Endothelial cell of umbilical vein (primary cell): ENCODE results near the gene LGALS7B. TPM values are rescaled to one million over a fixed set of nuclear protein-coding genes. Genes with fewer than 3 reads are reported as not detected.
"Not testable (repeated sequence)": the region's sequence is repeated elsewhere in the genome, so short reads cannot be mapped to it uniquely, and the experiment has no call there.

Source experiments
- BruUV-seq: library from RNA; stranded (reverse); fragments of 400-500 nt; replicated peaks from 2 replicates; lab custom pipeline; 2021; lab: Mats Ljungman, UMichigan
- CTCF ChIA-PET: fragments of 300-600, 350-600 bp; sonication (Branson Sonifier 250); formaldehyde crosslinking; loops from one replicate; lab custom pipeline; 2021; ENCODE audit warnings: antibody characterized with exemption, inconsistent platforms; lab: Charles Lee
- POLR2A ChIA-PET: fragments of 300-600, 350-600 bp; sonication (Branson Sonifier 250); formaldehyde crosslinking; loops from one replicate; lab custom pipeline; 2021; ENCODE audit warnings: antibody characterized with exemption, inconsistent platforms; lab: Charles Lee
- DNase-seq: peaks from one replicate; pipeline ENCODE4 v3.0.0-alpha.2; 2011; ENCODE audit warnings: low read depth, low spot score
- FAIRE-seq: peaks from 2 replicates; lab custom pipeline; 2011; peaks lifted over from hg19 to GRCh38; lab: Jason Lieb, UNC
- H2AFZ ChIP-seq: 2 replicates; pipeline ENCODE4 v1.6.0; 2012; ENCODE audit warnings: low read depth, low read length, control low read depth, inconsistent platforms
- H3K27ac ChIP-seq: 2 replicates; pipeline ENCODE4 v1.5.1; 2011; ENCODE audit warnings: low read depth, mild to moderate bottlenecking, control low read depth, low read length, moderate library complexity; ENCODE audit not compliant: insufficient read depth
- H3K27me3 ChIP-seq, 2 experiments: 2 replicates each; pipeline versions ENCODE4 v1.6.0 to v1.6.1; 2011; ENCODE audit warnings: low read length in 2 of 2, mixed read lengths in 1 of 2; ENCODE audit not compliant: control insufficient read depth in 2 of 2, insufficient read depth in 2 of 2
- H3K36me3 ChIP-seq, 2 experiments: 2 replicates in 1 of 2; 3 replicates in 1 of 2; pipeline ENCODE4 v1.5.1; 2011; ENCODE audit warnings: low read length in 2 of 2, mild to moderate bottlenecking in 1 of 2, moderate library complexity in 1 of 2; ENCODE audit not compliant: control insufficient read depth in 2 of 2, insufficient read depth in 2 of 2; ENCODE audit errors: extremely low read depth in 1 of 2
- H3K4me1 ChIP-seq: 3 replicates; pipeline ENCODE4 v1.5.1; 2011; ENCODE audit warnings: mild to moderate bottlenecking, low read length; ENCODE audit not compliant: control insufficient read depth, insufficient read depth; ENCODE audit errors: extremely low read depth
- H3K4me2 ChIP-seq: 2 replicates; pipeline ENCODE4 v1.6.1; 2011; ENCODE audit warnings: low read length, control low read depth, mixed read lengths; ENCODE audit not compliant: insufficient read depth
- H3K4me3 ChIP-seq, 3 experiments: fragments of 200-600 bp in 1 of 3; sonication (generic), shearing (Covaris generic) in 1 of 3; replicated peaks in 1 of 3; 2 replicates each; pipeline ENCODE4 v1.5.1; 2011 to 2016; ENCODE audit warnings: control low read depth in 3 of 3, low read length in 3 of 3, mild to moderate bottlenecking in 2 of 3, inconsistent platforms in 1 of 3, low read depth in 1 of 3, moderate library complexity in 1 of 3; ENCODE audit not compliant: insufficient read depth in 1 of 3
- H3K79me2 ChIP-seq: 2 replicates; pipeline ENCODE4 v1.6.0; 2012; ENCODE audit warnings: low read length, inconsistent platforms; ENCODE audit not compliant: control insufficient read depth, insufficient read depth
- H3K9ac ChIP-seq: replicated peaks from 2 replicates; pipeline ENCODE3; 2011; ENCODE audit warnings: low read length, control low read depth; ENCODE audit not compliant: insufficient read depth; ENCODE audit errors: extremely low read depth
- H3K9me1 ChIP-seq: replicated peaks from 3 replicates; pipeline ENCODE4 v1.6.0; 2011; ENCODE audit warnings: mild to moderate bottlenecking, low read length; ENCODE audit not compliant: control insufficient read depth, insufficient read depth; ENCODE audit errors: extremely low read depth
- H3K9me3 ChIP-seq: replicated peaks from 2 replicates; pipeline ENCODE4 v1.5.1; 2012; ENCODE audit warnings: low read length, inconsistent platforms; ENCODE audit not compliant: control insufficient read depth, insufficient read depth
- H4K20me1 ChIP-seq: replicated peaks from 2 replicates; pipeline ENCODE3; 2011; ENCODE audit warnings: mild to moderate bottlenecking, low read length; ENCODE audit not compliant: control insufficient read depth, insufficient read depth; ENCODE audit errors: extremely low read depth
- EZH2 ChIP-seq: IDR thresholded peaks from 2 replicates; pipeline ENCODE4 v1.6.1; 2012; ENCODE audit warnings: borderline replicate concordance, low read depth, mild to moderate bottlenecking, moderate library complexity, low read length, inconsistent platforms; ENCODE audit not compliant: severe bottlenecking
- GATA2 ChIP-seq: IDR thresholded peaks from 2 replicates; pipeline ENCODE4 v1.7.0; 2011; ENCODE audit warnings: low read depth, mild to moderate bottlenecking, moderate library complexity, mixed read lengths, low read length; ENCODE audit not compliant: insufficient read length, insufficient read depth
- JUN ChIP-seq: IDR thresholded peaks from 2 replicates; pipeline ENCODE4 v1.6.1; 2011; ENCODE audit warnings: borderline replicate concordance, low read depth; ENCODE audit not compliant: insufficient read length, insufficient read depth
- MYC ChIP-seq: IDR thresholded peaks from one replicate; pipeline ENCODE4 v1.6.1; 2011; ENCODE audit warnings: mild to moderate bottlenecking, low read depth, low read length
- POLR2A ChIP-seq: IDR thresholded peaks from 2 replicates; pipeline ENCODE4 v1.6.1; 2012; ENCODE audit warnings: low read depth, mild to moderate bottlenecking, control low read depth, low read length
- POLR2AphosphoS5 ChIP-seq: IDR thresholded peaks from 2 replicates; pipeline ENCODE4 v1.6.1; 2012; ENCODE audit warnings: low read depth, mild to moderate bottlenecking, control low read depth, low read length, moderate library complexity; ENCODE audit not compliant: insufficient read depth
- dilution Hi-C: fragments of 300-500 bp; cut with MboI; formaldehyde crosslinking; loops from one replicate; pipeline ENCODE4 v1.15.0; 2019; ENCODE audit warnings: low sequenced_read_pairs; ENCODE audit not compliant: extremely low pct_ligation_motif_present
- intact Hi-C: fragments of 100-400 bp; cut with micrococcal nuclease; formaldehyde crosslinking; loops from one replicate; pipeline ENCODE4 v1.10.0; 2022
- polyA plus RNA-seq, 4 experiments: library from polyadenylated mRNA; depleted of rRNA in 3 of 4; stranded (reverse) in 3 of 4; unstranded in 1 of 4; fragments of >200 nt; gene quantifications; 2 replicates each; pipeline versions ENCODE4 v1.2.1 to v1.2.3, GENCODE V29; 2011 to 2012; ENCODE audit warnings: missing spikeins in 1 of 4
- total RNA-seq: library from RNA; stranded (reverse); gene quantifications from 2 replicates; pipeline ENCODE4 v1.2.3, GENCODE V29; 2021
- TF ChIP-seq, protein P1 (sequence below): IDR thresholded peaks from 2 replicates; pipeline ENCODE4 v1.6.1; 2011; ENCODE audit not compliant: insufficient read depth, insufficient read length
- TF ChIP-seq, protein P2 (sequence below), 2 donors: IDR thresholded peaks; 1 replicate in 1 of 2; 2 replicates in 1 of 2; pipeline ENCODE4 v1.5.1; 2011; ENCODE audit warnings: low read length in 2 of 2, mild to moderate bottlenecking in 2 of 2, moderate library complexity in 2 of 2, control low read depth in 1 of 2, inconsistent platforms in 1 of 2, low read depth in 1 of 2; ENCODE audit not compliant: insufficient read depth in 1 of 2; ENCODE audit errors: extremely low read depth in 1 of 2

LGALS7B gene
- total and polyA plus RNA-seq, 2 donors (not counting 3 experiments of a cell fraction or from before 2014, with no cell fraction given) = not detected

- intact Hi-C loops = no loop called here
- ChIA-PET CTCF (no interaction called here), POLR2A (no interaction called here)
- Histone ChIP-seq H3K4me2 (no peak overlapping the region), H3K9me1 (no peaks in the 10 kb centered on the region), H3K27ac (no peak overlapping the region), H3K9me3 (no peaks in the 10 kb centered on the region), H2AFZ (no peak overlapping the region), H3K36me3 (no peaks in the 10 kb centered on the region), H3K79me2 (no peaks in the 10 kb centered on the region), H3K4me3 (no peak overlapping the region), H3K4me1 (no peaks in the 10 kb centered on the region), H4K20me1 (no peaks in the 10 kb centered on the region), H3K27me3 (no peaks in the 10 kb centered on the region), H3K9ac (no peak overlapping the region)
- DNase-seq = no peak
- TF ChIP-seq, protein P1, sequence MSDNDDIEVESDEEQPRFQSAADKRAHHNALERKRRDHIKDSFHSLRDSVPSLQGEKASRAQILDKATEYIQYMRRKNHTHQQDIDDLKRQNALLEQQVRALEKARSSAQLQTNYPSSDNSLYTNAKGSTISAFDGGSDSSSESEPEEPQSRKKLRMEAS = no peak
- TF ChIP-seq POLR2AphosphoS5 = no peak
- TF ChIP-seq, protein P2, sequence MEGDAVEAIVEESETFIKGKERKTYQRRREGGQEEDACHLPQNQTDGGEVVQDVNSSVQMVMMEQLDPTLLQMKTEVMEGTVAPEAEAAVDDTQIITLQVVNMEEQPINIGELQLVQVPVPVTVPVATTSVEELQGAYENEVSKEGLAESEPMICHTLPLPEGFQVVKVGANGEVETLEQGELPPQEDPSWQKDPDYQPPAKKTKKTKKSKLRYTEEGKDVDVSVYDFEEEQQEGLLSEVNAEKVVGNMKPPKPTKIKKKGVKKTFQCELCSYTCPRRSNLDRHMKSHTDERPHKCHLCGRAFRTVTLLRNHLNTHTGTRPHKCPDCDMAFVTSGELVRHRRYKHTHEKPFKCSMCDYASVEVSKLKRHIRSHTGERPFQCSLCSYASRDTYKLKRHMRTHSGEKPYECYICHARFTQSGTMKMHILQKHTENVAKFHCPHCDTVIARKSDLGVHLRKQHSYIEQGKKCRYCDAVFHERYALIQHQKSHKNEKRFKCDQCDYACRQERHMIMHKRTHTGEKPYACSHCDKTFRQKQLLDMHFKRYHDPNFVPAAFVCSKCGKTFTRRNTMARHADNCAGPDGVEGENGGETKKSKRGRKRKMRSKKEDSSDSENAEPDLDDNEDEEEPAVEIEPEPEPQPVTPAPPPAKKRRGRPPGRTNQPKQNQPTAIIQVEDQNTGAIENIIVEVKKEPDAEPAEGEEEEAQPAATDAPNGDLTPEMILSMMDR (IDR thresholded peaks at IDR 0.05; ENCODE audit: extremely low read depth in 1 of 2, insufficient read depth in 1 of 2, low read depth in 1 of 2, low read length in 2 of 2) = no peak
- TF ChIP-seq JUN = no peak
- no peak for TF ChIP-seq POLR2A
- TF ChIP-seq MYC = no peak
- no peak for TF ChIP-seq EZH2
- TF ChIP-seq GATA2 = no peak
- dilution Hi-C loops = no loop called here
- no TSS peak for BruUV-seq
- no peak for FAIRE-seq
Measured at GRCh38 chr19:38759590-38760003, 29.4 kb upstream of the LGALS7B start.

- POLR2A ChIA-PET = not testable (repeated sequence)
Measured at GRCh38 chr19:38760805-38761517, 28.0 kb upstream of the LGALS7B start.

More at GRCh38 chr19:38760805-38761517, 28.0 kb upstream of the LGALS7B start:
- H3K9me1 ChIP-seq, H3K9ac ChIP-seq, FAIRE-seq, H3K79me2 ChIP-seq, H3K4me3 ChIP-seq, H2AFZ ChIP-seq, H3K36me3 ChIP-seq, H3K27ac ChIP-seq, H3K4me2 ChIP-seq, H3K4me1 ChIP-seq, dilution Hi-C loops, BruUV-seq, H4K20me1 ChIP-seq, H3K9me3 ChIP-seq, H3K27me3 ChIP-seq, DNase-seq, intact Hi-C loops: not testable (repeated sequence)
- CTCF ChIA-PET = interaction anchor here (0.9 to 1.8 kb wide), 4 partner anchors 9 to 358 kb away, joined by 3 to 8 read pairs (median 3); partner anchors contain the start of gene FAM98C
